ENCODE results near the gene KCNJ2. TPM values are rescaled to one million over a fixed set of nuclear protein-coding genes. Genes with fewer than 3 reads are reported as not detected.

Gene KCNJ2
- total RNA-seq, 1 experiment from 2014 or later = 1.6 TPM

DNA sequence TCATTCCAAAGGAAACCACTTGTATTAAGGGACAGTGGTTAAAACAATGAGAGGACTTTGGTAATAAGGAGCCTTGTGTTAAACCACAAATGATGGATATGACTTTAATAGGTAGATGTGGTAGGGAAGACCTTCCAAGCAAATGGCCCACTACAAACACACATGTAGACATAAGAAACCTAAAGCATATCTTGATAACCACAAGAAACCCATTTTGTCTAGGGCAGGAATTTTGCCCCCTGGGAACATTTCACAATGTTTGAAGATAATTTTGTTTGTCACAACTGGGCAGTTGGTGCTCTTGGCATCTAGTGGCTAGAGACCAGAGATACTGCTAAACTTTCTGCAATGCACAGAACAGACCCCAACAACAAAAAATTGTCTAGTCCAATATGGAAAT lies 25.8 kb downstream of the KCNJ2 start:
- Mint-ChIP-seq H3K27me3 (ENCODE audit: low read depth) (no peaks in the 10 kb centered on the region), H3K4me1 (peaks cover 10% of the 10 kb centered on the region), H3K4me3 (no peak overlapping the region), H3K27ac (no peak overlapping the region), H3K36me3 (no peaks in the 10 kb centered on the region), H3K9me3 (peaks cover 14% of the 10 kb centered on the region)
- ATAC-seq (no peak), DNase-seq (ENCODE audit: low spot score) (no peak)
- ChIA-PET CTCF (no interaction called here), POLR2A (no interaction called here)
- TF ChIP-seq ZNF416 (CRISPR knock-in tag; IDR thresholded peaks at IDR 0.05) (no peak), GRHL2 (CRISPR knock-in tag; IDR thresholded peaks at IDR 0.05; ENCODE audit: insufficient replicate concordance, severe bottlenecking) (no peak), NR2C2 (CRISPR knock-in tag; IDR thresholded peaks at IDR 0.05) (no peak), FOXP1 (CRISPR knock-in tag; IDR thresholded peaks at IDR 0.05; ENCODE audit: borderline replicate concordance) (no peak), FOXJ3 (CRISPR knock-in tag; IDR thresholded peaks at IDR 0.05; ENCODE audit: borderline replicate concordance) (no peak), ETV6 (CRISPR knock-in tag; IDR thresholded peaks at IDR 0.05) (no peak), ELF4 (CRISPR knock-in tag; IDR thresholded peaks at IDR 0.05; ENCODE audit: low read depth) (no peak), NR3C1 (CRISPR knock-in tag; conservative IDR thresholded peaks at IDR 0.05; ENCODE audit: low read depth) (no peak)
- TF ChIP-seq, protein P1, sequence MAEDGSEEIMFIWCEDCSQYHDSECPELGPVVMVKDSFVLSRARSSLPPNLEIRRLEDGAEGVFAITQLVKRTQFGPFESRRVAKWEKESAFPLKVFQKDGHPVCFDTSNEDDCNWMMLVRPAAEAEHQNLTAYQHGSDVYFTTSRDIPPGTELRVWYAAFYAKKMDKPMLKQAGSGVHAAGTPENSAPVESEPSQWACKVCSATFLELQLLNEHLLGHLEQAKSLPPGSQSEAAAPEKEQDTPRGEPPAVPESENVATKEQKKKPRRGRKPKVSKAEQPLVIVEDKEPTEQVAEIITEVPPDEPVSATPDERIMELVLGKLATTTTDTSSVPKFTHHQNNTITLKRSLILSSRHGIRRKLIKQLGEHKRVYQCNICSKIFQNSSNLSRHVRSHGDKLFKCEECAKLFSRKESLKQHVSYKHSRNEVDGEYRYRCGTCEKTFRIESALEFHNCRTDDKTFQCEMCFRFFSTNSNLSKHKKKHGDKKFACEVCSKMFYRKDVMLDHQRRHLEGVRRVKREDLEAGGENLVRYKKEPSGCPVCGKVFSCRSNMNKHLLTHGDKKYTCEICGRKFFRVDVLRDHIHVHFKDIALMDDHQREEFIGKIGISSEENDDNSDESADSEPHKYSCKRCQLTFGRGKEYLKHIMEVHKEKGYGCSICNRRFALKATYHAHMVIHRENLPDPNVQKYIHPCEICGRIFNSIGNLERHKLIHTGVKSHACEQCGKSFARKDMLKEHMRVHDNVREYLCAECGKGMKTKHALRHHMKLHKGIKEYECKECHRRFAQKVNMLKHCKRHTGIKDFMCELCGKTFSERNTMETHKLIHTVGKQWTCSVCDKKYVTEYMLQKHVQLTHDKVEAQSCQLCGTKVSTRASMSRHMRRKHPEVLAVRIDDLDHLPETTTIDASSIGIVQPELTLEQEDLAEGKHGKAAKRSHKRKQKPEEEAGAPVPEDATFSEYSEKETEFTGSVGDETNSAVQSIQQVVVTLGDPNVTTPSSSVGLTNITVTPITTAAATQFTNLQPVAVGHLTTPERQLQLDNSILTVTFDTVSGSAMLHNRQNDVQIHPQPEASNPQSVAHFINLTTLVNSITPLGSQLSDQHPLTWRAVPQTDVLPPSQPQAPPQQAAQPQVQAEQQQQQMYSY (CRISPR knock-in tag; IDR thresholded peaks at IDR 0.05) = no peak
- TF ChIP-seq, protein P2, sequence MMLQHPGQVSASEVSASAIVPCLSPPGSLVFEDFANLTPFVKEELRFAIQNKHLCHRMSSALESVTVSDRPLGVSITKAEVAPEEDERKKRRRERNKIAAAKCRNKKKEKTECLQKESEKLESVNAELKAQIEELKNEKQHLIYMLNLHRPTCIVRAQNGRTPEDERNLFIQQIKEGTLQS (CRISPR knock-in tag; conservative IDR thresholded peaks at IDR 0.05) = no peak
- TF ChIP-seq, protein P3, sequence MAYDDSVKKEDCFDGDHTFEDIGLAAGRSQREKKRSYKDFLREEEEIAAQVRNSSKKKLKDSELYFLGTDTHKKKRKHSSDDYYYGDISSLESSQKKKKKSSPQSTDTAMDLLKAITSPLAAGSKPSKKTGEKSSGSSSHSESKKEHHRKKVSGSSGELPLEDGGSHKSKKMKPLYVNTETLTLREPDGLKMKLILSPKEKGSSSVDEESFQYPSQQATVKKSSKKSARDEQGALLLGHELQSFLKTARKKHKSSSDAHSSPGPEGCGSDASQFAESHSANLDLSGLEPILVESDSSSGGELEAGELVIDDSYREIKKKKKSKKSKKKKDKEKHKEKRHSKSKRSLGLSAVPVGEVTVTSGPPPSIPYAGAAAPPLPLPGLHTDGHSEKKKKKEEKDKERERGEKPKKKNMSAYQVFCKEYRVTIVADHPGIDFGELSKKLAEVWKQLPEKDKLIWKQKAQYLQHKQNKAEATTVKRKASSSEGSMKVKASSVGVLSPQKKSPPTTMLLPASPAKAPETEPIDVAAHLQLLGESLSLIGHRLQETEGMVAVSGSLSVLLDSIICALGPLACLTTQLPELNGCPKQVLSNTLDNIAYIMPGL (CRISPR knock-in tag; IDR thresholded peaks at IDR 0.05) = no peak
- TF ChIP-seq, protein P4, sequence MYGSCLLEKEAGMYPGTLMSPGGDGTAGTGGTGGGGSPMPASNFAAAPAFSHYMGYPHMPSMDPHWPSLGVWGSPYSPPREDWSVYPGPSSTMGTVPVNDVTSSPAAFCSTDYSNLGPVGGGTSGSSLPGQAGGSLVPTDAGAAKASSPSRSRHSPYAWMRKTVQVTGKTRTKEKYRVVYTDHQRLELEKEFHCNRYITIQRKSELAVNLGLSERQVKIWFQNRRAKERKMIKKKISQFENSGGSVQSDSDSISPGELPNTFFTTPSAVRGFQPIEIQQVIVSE (CRISPR knock-in tag; IDR thresholded peaks at IDR 0.05; ENCODE audit: borderline replicate concordance) = no peak
- TF ChIP-seq, protein P5, sequence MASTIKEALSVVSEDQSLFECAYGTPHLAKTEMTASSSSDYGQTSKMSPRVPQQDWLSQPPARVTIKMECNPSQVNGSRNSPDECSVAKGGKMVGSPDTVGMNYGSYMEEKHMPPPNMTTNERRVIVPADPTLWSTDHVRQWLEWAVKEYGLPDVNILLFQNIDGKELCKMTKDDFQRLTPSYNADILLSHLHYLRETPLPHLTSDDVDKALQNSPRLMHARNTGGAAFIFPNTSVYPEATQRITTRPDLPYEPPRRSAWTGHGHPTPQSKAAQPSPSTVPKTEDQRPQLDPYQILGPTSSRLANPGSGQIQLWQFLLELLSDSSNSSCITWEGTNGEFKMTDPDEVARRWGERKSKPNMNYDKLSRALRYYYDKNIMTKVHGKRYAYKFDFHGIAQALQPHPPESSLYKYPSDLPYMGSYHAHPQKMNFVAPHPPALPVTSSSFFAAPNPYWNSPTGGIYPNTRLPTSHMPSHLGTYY (CRISPR knock-in tag; IDR thresholded peaks at IDR 0.05) = no peak
- TF ChIP-seq, protein P6, sequence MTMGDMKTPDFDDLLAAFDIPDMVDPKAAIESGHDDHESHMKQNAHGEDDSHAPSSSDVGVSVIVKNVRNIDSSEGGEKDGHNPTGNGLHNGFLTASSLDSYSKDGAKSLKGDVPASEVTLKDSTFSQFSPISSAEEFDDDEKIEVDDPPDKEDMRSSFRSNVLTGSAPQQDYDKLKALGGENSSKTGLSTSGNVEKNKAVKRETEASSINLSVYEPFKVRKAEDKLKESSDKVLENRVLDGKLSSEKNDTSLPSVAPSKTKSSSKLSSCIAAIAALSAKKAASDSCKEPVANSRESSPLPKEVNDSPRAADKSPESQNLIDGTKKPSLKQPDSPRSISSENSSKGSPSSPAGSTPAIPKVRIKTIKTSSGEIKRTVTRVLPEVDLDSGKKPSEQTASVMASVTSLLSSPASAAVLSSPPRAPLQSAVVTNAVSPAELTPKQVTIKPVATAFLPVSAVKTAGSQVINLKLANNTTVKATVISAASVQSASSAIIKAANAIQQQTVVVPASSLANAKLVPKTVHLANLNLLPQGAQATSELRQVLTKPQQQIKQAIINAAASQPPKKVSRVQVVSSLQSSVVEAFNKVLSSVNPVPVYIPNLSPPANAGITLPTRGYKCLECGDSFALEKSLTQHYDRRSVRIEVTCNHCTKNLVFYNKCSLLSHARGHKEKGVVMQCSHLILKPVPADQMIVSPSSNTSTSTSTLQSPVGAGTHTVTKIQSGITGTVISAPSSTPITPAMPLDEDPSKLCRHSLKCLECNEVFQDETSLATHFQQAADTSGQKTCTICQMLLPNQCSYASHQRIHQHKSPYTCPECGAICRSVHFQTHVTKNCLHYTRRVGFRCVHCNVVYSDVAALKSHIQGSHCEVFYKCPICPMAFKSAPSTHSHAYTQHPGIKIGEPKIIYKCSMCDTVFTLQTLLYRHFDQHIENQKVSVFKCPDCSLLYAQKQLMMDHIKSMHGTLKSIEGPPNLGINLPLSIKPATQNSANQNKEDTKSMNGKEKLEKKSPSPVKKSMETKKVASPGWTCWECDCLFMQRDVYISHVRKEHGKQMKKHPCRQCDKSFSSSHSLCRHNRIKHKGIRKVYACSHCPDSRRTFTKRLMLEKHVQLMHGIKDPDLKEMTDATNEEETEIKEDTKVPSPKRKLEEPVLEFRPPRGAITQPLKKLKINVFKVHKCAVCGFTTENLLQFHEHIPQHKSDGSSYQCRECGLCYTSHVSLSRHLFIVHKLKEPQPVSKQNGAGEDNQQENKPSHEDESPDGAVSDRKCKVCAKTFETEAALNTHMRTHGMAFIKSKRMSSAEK (CRISPR knock-in tag; IDR thresholded peaks at IDR 0.05; ENCODE audit: borderline replicate concordance) = no peak
- TF ChIP-seq, protein P7, sequence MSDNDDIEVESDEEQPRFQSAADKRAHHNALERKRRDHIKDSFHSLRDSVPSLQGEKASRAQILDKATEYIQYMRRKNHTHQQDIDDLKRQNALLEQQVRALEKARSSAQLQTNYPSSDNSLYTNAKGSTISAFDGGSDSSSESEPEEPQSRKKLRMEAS (CRISPR knock-in tag; IDR thresholded peaks at IDR 0.05) = no peak
- TF ChIP-seq, protein P8, sequence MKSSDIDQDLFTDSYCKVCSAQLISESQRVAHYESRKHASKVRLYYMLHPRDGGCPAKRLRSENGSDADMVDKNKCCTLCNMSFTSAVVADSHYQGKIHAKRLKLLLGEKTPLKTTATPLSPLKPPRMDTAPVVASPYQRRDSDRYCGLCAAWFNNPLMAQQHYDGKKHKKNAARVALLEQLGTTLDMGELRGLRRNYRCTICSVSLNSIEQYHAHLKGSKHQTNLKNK (CRISPR knock-in tag; IDR thresholded peaks at IDR 0.05) = no peak

All from WTC11 (cell line).